ENCODE data around the gene CALHM1.
"Not testable (repeated sequence)": the region's sequence is repeated elsewhere in the genome, so short reads cannot be mapped to it uniquely, and the experiment has no call there.

The CALHM1 gene

DNA sequence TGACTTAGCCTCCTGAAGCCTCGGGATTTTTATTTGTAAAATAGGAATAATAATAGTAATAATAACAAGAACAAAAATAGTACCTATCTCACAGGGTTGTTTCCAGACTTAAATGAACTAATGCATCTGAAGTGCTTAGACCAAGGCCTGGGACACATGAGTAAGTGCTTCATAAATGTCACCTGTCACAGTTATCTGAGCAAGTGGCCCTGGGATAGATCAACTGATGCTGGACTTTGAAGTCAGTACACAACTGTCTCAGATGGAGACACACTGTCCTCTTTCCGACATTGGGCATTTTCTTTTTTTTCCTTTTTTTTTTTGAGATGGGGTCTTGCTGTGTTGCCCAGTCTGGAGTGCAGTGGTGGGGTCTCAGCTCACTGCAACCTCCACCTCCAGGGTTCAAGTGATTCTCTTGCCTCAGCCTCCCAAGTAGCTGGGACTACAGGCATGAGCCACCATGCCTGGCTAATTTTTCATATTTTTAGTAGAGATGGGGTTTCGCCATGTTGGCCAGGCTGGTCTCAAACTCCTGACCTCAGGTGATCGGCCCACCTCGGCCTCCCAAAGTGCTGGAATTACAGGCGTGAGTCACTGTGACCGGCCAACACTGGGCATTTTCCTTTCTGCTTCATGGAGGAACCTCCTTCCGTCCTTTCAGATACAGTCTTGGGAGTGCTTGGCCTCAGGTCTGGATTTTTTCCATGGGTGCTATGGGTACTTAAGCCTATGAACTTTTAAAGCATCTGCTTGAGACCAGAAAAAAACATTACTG is 28.1 kb upstream of the CALHM1 start:
- not testable (repeated sequence) for DNase-seq (ENCODE audit: low spot score)

GRCh38 chr10:103481974-103482531 is 23.4 kb upstream of the CALHM1 start:
- DNase-seq (ENCODE audit: low spot score): no peak

DNA sequence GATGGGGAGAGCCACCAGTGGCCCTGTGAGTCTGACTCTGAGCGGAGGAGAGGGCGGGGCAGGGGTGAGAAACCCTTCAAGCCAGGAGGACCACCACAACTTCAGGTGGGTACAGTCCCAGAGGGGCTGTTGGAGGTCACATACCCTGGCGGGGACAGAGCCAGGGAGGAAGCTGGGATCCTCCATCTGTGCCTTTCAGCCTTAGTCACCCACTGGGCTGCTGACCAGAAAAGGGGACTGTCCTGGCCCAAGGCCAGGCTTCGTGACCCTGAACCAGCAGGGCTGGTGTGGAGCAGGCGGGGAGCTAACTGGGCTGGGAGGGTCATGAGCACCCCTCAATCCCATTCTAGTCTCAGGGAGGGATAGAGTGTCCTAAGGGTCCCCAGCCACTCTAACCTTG is 21.8 kb upstream of the CALHM1 start:
- DNase-seq (ENCODE audit: low spot score): no peak

DNA sequence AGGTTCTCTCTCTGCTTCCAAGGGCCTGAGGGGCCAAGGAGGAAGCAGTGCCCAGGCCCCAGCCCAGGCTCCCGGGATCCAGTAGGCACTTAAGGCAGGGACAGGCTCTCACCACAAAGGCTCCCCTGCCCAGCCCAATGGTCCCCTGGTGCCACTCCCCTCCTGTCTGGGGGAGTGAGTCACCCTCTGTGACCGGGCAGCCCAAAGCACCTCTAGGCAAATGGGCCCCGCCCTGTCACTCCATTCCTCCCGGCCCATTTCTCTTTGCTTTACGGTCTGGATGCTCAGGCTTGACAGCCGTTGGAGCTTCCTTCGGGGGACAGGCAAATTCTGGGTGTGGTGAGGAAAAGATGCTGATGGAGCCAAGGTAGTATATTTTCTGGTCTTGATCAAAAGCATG is 20.4 kb upstream of the CALHM1 start, which contains the start of gene CALHM3:
CALHM3 (minus strand) TSS at position 106 of the 400 bp plus-strand sequence. CDS start 208 bp downstream, outside the sequence.
- DNase-seq (ENCODE audit: low spot score): no peak

DNA sequence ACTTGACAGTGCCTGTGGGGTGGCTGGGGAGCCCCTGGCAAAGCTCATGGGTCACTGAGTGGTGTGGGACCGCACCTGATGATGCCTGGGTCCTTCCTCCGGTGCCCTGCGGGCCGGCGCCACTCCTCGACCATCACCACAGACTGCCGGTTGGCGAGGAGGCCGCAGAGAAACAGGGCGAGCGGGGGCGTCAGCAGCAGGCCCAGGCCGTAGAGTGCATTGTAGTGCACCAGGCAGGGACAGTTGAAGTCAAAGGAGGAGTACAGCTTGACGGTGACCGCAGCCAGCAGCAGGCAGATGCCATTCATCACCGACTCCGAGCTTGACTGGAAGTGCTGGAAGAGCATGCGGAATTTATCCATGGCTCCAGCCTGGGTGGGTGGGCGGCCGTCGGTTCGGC is 20.0 kb upstream of the CALHM1 start:
- no peak for DNase-seq (ENCODE audit: low spot score)

GRCh38 chr10:103476046-103476768 is 17.5 kb upstream of the CALHM1 start:
- DNase-seq (ENCODE audit: low spot score): peak; percentile 70

DNA sequence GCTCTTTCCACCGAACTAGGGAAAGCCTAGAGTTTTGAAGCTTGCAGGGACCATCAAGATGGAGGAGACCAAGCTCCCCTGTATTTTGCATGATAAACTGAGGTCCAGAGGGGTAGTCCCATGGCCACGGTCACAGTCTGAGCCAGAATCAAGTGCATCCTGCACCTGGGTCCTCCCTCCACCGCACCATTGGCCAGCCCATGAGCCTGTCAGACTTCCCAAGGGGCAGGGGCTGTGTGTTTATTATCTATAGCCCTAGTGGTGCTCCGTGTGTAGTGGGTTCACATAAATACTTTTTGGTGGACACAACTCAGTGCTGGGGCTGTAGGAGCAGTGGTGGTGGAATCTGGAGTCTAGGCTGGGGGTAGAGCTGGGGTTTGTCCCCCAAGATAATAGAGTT is 16.7 kb upstream of the CALHM1 start:
- no peak for DNase-seq (ENCODE audit: low spot score)

GRCh38 chr10:103474077-103474476 is 15.4 kb upstream of the CALHM1 start:
- DNase-seq (ENCODE audit: low spot score): no peak

GRCh38 chr10:103473261-103473671 is 14.6 kb upstream of the CALHM1 start:
- DNase-seq (ENCODE audit: low spot score): no peak

GRCh38 chr10:103472005-103472404 is 13.3 kb upstream of the CALHM1 start:
- DNase-seq (ENCODE audit: low spot score): no peak

DNA sequence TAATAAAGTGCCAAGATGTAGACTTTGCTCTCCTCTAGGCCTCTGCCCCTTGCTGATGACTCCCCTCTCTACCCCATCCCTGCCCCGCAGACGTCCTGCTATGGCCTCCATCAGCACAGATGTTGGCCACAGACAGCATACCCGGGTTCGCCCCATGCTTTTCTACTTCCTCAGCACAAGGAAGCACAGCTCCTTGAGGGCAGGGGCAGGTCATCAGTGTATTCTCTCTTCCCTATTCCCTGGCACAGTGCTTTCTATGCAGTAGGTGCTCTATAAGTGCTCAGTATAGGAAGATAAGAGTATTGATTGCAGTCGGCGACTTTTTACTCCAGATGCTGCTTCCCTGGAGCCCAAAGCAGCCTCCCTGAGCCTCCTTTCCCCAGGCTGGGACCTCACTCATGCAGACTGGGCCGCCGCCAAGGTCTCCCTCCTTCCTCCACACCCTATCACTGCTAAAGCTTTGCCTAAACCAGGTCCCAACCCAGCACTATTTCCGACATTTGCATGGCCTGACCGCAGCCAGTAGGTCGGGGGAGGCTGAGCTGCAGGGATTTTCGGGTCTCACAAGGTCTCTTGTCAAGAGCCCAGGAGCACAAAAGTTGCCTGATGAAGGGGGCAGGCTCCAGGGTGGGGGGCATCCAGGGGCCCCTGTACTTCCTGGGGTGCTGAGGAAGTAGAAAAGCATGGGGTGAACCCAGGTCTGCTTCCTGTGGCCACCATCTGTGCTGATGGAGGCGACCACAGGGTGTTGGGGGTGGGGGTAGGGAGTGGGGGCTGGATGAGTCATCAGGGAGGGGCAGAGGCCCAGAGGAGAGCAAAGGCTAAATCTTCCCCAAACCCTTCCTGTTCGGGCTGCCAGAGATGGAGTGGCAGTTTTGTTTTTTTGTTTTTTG is 12.3 kb upstream of the CALHM1 start:
- no peak for DNase-seq (ENCODE audit: low spot score)

- no peak for DNase-seq (ENCODE audit: low spot score)
These were observed 10.5 kb upstream of the CALHM1 start for GRCh38 chr10:103469201-103469600.

- no peak for DNase-seq (ENCODE audit: low spot score)
These were observed 8.7 kb upstream of the CALHM1 start for GRCh38 chr10:103467406-103467805.

DNA sequence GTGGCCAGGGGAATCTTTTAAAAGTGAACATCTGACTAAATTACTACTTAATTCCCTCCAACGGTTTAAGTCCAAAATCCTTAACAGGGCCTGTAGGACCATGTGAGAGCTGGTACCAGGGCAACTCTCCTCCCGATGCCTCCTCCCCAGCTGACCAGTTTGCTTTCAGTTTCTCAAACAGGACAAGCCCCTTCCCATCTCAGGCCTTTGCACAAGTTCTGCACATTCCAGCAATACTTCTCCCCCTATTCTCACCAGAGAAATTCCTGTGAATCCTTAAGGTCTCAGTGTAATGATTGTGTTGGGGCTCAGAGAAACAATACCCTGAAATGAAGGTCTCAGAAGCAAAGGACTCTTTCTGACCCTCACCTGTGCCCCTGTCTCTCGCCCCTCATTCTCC is 8.0 kb upstream of the CALHM1 start:
- DNase-seq (ENCODE audit: low spot score): no peak

DNA sequence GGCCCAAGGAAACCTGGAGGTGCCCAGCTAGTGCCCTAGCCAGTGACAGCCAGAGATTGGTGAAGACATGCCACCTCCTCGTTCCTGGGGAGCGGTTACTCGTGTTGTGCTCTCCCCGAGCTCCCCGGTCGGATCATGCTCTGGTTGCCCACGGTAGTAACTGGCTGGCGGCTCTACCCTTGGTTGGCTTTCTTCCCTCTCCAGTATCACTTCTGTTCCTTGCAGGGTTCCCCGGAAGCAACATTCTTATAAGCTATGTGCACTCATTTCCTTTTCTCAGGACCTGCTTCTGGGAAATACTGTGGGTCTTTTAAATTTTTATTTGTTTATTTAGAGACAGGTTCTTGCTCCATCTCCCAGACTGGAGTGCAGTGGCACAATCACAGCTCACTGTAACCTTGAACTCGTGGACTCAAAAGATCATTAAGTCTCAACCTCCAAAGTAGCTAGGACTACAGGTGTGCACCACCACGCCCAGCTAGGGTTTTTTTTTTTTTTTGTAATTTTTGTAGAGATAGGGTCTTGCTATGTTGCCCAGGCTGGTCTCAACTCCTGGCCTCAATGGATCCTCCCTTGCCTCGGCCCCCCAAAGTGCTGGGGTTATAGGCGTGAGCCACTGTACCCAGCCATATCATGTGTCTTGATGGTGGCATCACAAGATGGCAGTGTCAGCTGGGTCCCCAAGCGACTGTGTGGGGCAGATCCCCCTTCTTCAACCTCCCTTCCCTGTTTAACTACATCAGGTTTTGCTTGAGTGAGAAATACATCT is 6.9 kb upstream of the CALHM1 start:
- no peak for DNase-seq (ENCODE audit: low spot score)

GRCh38 chr10:103463499-103463898 is 4.8 kb upstream of the CALHM1 start:
- no peak for DNase-seq (ENCODE audit: low spot score)

DNA sequence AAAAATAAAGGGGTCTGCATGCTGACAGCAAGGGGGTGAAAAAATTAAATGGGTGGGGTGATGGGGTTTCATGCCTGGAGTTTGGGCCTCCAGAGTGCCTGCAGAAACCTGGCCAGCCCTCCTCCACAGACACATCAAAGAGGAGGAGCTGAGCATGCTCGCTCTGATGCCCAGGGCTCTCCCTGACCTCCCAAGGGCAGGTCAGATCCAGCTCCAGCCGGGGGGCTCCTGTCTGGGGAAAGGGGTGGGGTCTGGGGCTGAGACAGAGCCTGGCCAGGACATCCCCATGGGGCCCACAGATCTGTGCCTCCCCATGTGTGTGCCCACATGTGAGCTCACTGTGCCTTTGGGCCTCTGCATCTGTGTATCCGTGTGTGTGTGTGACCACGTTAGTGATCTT is 915 bp upstream of the CALHM1 start:
- no peak for DNase-seq (ENCODE audit: low spot score)

GRCh38 chr10:103457896-103458583 is 660 bp downstream of the CALHM1 start:
- DNase-seq (ENCODE audit: low spot score): no peak

GRCh38 chr10:103457176-103457712 is 1.5 kb downstream of the CALHM1 start:
- DNase-seq (ENCODE audit: low spot score): no peak

DNA sequence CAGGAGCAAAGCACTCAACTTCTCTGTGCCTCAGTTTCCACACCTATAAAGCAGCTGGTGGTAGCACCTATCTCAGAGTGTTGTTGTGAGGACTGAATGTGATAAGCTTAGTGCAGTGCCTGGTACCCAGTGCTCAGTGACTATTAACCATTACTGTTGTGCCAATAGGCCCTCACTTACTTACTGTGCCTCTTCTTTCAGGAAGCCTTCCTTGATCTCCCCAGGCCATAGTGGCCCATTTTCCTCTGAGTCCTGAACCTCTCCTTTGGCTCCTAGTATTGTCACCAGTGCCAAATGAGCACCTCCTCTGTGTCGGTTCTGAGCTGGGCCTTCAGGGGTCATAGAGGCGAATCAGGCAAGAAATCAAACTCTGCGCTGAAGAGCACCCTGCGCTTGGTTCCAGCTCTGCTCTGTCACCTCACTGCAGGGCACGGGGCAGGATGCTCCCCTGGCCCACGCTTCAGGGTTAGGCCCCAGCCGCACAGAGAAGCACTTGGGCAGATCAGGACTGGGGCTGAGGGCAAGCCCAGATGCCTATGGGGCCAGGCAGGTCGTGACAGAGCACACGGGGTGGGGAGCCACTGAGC is 2.5 kb downstream of the CALHM1 start:
- DNase-seq (ENCODE audit: low spot score): no peak
